ENCODE data around the gene CCDC146. TPM values are rescaled to one million over a fixed set of nuclear protein-coding genes. Genes with fewer than 3 reads are reported as not detected.

The CCDC146 gene
- total and polyA plus RNA-seq, 2 donors = 8.7 to 15.6 TPM

GRCh38 chr7:77281780-77282478 is 159.5 kb downstream of the CCDC146 start:
- no peak for DNase-seq (ENCODE audit: low read depth in 6 of 9, low spot score in 9 of 9)
- Histone ChIP-seq H3K36me3 (ENCODE audit: control insufficient read depth in 2 of 2, insufficient read depth in 2 of 2, low read length in 1 of 2) (no peaks in the 10 kb centered on the region), H3K4me1 (ENCODE audit: control insufficient read depth in 2 of 2, insufficient read depth in 2 of 2, low read length in 2 of 2) (no peaks in the 10 kb centered on the region), H3K27ac (ENCODE audit: low read depth in 1 of 2, low read length in 1 of 2) (no peak overlapping the region), H3K9me3 (ENCODE audit: control insufficient read depth in 2 of 2, insufficient read depth in 1 of 2, low read length in 1 of 2) (no peaks in the 10 kb centered on the region), H3K4me3 (ENCODE audit: low read length in 2 of 2) (no peak overlapping the region), H3K27me3 (ENCODE audit: control insufficient read depth in 2 of 2, insufficient read depth in 1 of 2, low read length in 1 of 2) (no peaks in the 10 kb centered on the region)
- WGBS = 94% methylated on average over 3 of the region's 3 CpGs

GRCh38 chr7:77282897-77283296 is 160.5 kb downstream of the CCDC146 start:
- no peaks in the 10 kb centered on the region for H3K4me1 ChIP-seq (ENCODE audit: control insufficient read depth in 2 of 2, insufficient read depth in 2 of 2, low read length in 2 of 2)
- WGBS = 88% methylated on average over 1 of the region's 1 CpG
- no peaks in the 10 kb centered on the region for H3K36me3 ChIP-seq (ENCODE audit: control insufficient read depth in 2 of 2, insufficient read depth in 2 of 2, low read length in 1 of 2)
- H3K4me3 ChIP-seq (ENCODE audit: low read length in 2 of 2) = no peak overlapping the region
- no peaks in the 10 kb centered on the region for H3K27me3 ChIP-seq (ENCODE audit: control insufficient read depth in 2 of 2, insufficient read depth in 1 of 2, low read length in 1 of 2)
- H3K27ac ChIP-seq (ENCODE audit: low read depth in 1 of 2, low read length in 1 of 2) = no peak overlapping the region
- peaks cover 0 to 1% of the 10 kb centered on the region in 2 donors for H3K9me3 ChIP-seq (ENCODE audit: control insufficient read depth in 2 of 2, insufficient read depth in 1 of 2, low read length in 1 of 2)
- no peak for DNase-seq (ENCODE audit: low read depth in 6 of 9, low spot score in 9 of 9)

GRCh38 chr7:77284005-77284404 is 161.6 kb downstream of the CCDC146 start:
- Histone ChIP-seq H3K4me3 (ENCODE audit: low read length in 2 of 2) (no peak overlapping the region), H3K27ac (ENCODE audit: low read depth in 1 of 2, low read length in 1 of 2) (no peak overlapping the region), H3K9me3 (ENCODE audit: control insufficient read depth in 2 of 2, insufficient read depth in 1 of 2, low read length in 1 of 2) (peaks cover 0 to 7% of the 10 kb centered on the region in 2 donors), H3K36me3 (ENCODE audit: control insufficient read depth in 2 of 2, insufficient read depth in 2 of 2, low read length in 1 of 2) (no peaks in the 10 kb centered on the region), H3K4me1 (ENCODE audit: control insufficient read depth in 2 of 2, insufficient read depth in 2 of 2, low read length in 2 of 2) (no peaks in the 10 kb centered on the region), H3K27me3 (ENCODE audit: control insufficient read depth in 2 of 2, insufficient read depth in 1 of 2, low read length in 1 of 2) (no peaks in the 10 kb centered on the region)
- WGBS = 91% methylated on average over 4 of the region's 4 CpGs
- DNase-seq (ENCODE audit: low read depth in 6 of 9, low spot score in 9 of 9) = no peak

GRCh38 chr7:77284616-77285015 is 162.2 kb downstream of the CCDC146 start:
- 94% methylated on average over 2 of the region's 2 CpGs for WGBS

GRCh38 chr7:77288676-77289320 is 166.4 kb downstream of the CCDC146 start:
- H3K27me3 ChIP-seq (ENCODE audit: control insufficient read depth in 2 of 2, insufficient read depth in 1 of 2, low read length in 1 of 2) = no peaks in the 10 kb centered on the region
- H3K4me1 ChIP-seq (ENCODE audit: control insufficient read depth in 2 of 2, insufficient read depth in 2 of 2, low read length in 2 of 2) = no peaks in the 10 kb centered on the region
- H3K27ac ChIP-seq (ENCODE audit: low read depth in 1 of 2, low read length in 1 of 2) = no peak overlapping the region
- no peaks in the 10 kb centered on the region for H3K36me3 ChIP-seq (ENCODE audit: control insufficient read depth in 2 of 2, insufficient read depth in 2 of 2, low read length in 1 of 2)
- H3K9me3 ChIP-seq (ENCODE audit: control insufficient read depth in 2 of 2, insufficient read depth in 1 of 2, low read length in 1 of 2) = peaks cover 0 to 7% of the 10 kb centered on the region in 2 donors
- 89% methylated on average over 7 of the region's 7 CpGs for WGBS
- H3K4me3 ChIP-seq (ENCODE audit: low read length in 2 of 2) = no peak overlapping the region
- no peak for DNase-seq (ENCODE audit: low read depth in 6 of 9, low spot score in 9 of 9)

More at GRCh38 chr7:77284616-77285015, 162.2 kb downstream of the CCDC146 start:
- Histone ChIP-seq H3K27me3 (ENCODE audit: control insufficient read depth in 2 of 2, insufficient read depth in 1 of 2, low read length in 1 of 2) (no peaks in the 10 kb centered on the region), H3K4me1 (ENCODE audit: control insufficient read depth in 2 of 2, insufficient read depth in 2 of 2, low read length in 2 of 2) (no peaks in the 10 kb centered on the region), H3K27ac (ENCODE audit: low read depth in 1 of 2, low read length in 1 of 2) (no peak overlapping the region), H3K4me3 (ENCODE audit: low read length in 2 of 2) (no peak overlapping the region), H3K9me3 (ENCODE audit: control insufficient read depth in 2 of 2, insufficient read depth in 1 of 2, low read length in 1 of 2) (peaks cover 0 to 7% of the 10 kb centered on the region in 2 donors), H3K36me3 (ENCODE audit: control insufficient read depth in 2 of 2, insufficient read depth in 2 of 2, low read length in 1 of 2) (no peaks in the 10 kb centered on the region)
- no peak for DNase-seq (ENCODE audit: low read depth in 6 of 9, low spot score in 9 of 9)

- DNase-seq (ENCODE audit: low read depth in 6 of 9, low spot score in 9 of 9) = no peak
- Histone ChIP-seq H3K36me3 (ENCODE audit: control insufficient read depth in 2 of 2, insufficient read depth in 2 of 2, low read length in 1 of 2) (no peaks in the 10 kb centered on the region), H3K9me3 (ENCODE audit: control insufficient read depth in 2 of 2, insufficient read depth in 1 of 2, low read length in 1 of 2) (peaks cover 0 to 7% of the 10 kb centered on the region in 2 donors), H3K27ac (ENCODE audit: low read depth in 1 of 2, low read length in 1 of 2) (no peak overlapping the region), H3K4me1 (ENCODE audit: control insufficient read depth in 2 of 2, insufficient read depth in 2 of 2, low read length in 2 of 2) (no peaks in the 10 kb centered on the region), H3K27me3 (ENCODE audit: control insufficient read depth in 2 of 2, insufficient read depth in 1 of 2, low read length in 1 of 2) (no peaks in the 10 kb centered on the region), H3K4me3 (ENCODE audit: low read length in 2 of 2) (no peak overlapping the region)
- 98% methylated on average over 3 of the region's 3 CpGs for WGBS
These were observed 167.0 kb downstream of the CCDC146 start for GRCh38 chr7:77289387-77289786.

GRCh38 chr7:77290425-77290824 is 168.0 kb downstream of the CCDC146 start:
- no peak overlapping the region for H3K4me3 ChIP-seq (ENCODE audit: low read length in 2 of 2)
- no peak overlapping the region for H3K27ac ChIP-seq (ENCODE audit: low read depth in 1 of 2, low read length in 1 of 2)
- DNase-seq (ENCODE audit: low read depth in 6 of 9, low spot score in 9 of 9) = no peak
- H3K4me1 ChIP-seq (ENCODE audit: control insufficient read depth in 2 of 2, insufficient read depth in 2 of 2, low read length in 2 of 2) = no peaks in the 10 kb centered on the region
- H3K27me3 ChIP-seq (ENCODE audit: control insufficient read depth in 2 of 2, insufficient read depth in 1 of 2, low read length in 1 of 2) = no peaks in the 10 kb centered on the region
- no peaks in the 10 kb centered on the region for H3K36me3 ChIP-seq (ENCODE audit: control insufficient read depth in 2 of 2, insufficient read depth in 2 of 2, low read length in 1 of 2)
- peaks cover 0 to 7% of the 10 kb centered on the region in 2 donors for H3K9me3 ChIP-seq (ENCODE audit: control insufficient read depth in 2 of 2, insufficient read depth in 1 of 2, low read length in 1 of 2)

GRCh38 chr7:77293046-77293445 is 170.6 kb downstream of the CCDC146 start:
- no peak overlapping the region for H3K4me3 ChIP-seq (ENCODE audit: low read length in 2 of 2)
- H3K36me3 ChIP-seq (ENCODE audit: control insufficient read depth in 2 of 2, insufficient read depth in 2 of 2, low read length in 1 of 2) = no peaks in the 10 kb centered on the region
- no peaks in the 10 kb centered on the region for H3K27me3 ChIP-seq (ENCODE audit: control insufficient read depth in 2 of 2, insufficient read depth in 1 of 2, low read length in 1 of 2)
- DNase-seq (ENCODE audit: low read depth in 6 of 9, low spot score in 9 of 9) = no peak
- H3K27ac ChIP-seq (ENCODE audit: low read depth in 1 of 2, low read length in 1 of 2) = no peak overlapping the region
- H3K4me1 ChIP-seq (ENCODE audit: control insufficient read depth in 2 of 2, insufficient read depth in 2 of 2, low read length in 2 of 2) = no peaks in the 10 kb centered on the region
- H3K9me3 ChIP-seq (ENCODE audit: control insufficient read depth in 2 of 2, insufficient read depth in 1 of 2, low read length in 1 of 2) = peaks cover 0 to 4% of the 10 kb centered on the region in 2 donors
- 96% methylated on average over 4 of the region's 4 CpGs for WGBS

- Histone ChIP-seq H3K4me1 (ENCODE audit: control insufficient read depth in 2 of 2, insufficient read depth in 2 of 2, low read length in 2 of 2) (no peaks in the 10 kb centered on the region), H3K27me3 (ENCODE audit: control insufficient read depth in 2 of 2, insufficient read depth in 1 of 2, low read length in 1 of 2) (no peaks in the 10 kb centered on the region), H3K27ac (ENCODE audit: low read depth in 1 of 2, low read length in 1 of 2) (no peak overlapping the region), H3K9me3 (ENCODE audit: control insufficient read depth in 2 of 2, insufficient read depth in 1 of 2, low read length in 1 of 2) (no peaks in the 10 kb centered on the region), H3K36me3 (ENCODE audit: control insufficient read depth in 2 of 2, insufficient read depth in 2 of 2, low read length in 1 of 2) (no peaks in the 10 kb centered on the region), H3K4me3 (ENCODE audit: low read length in 2 of 2) (no peak overlapping the region)
- DNase-seq (ENCODE audit: low read depth in 6 of 9, low spot score in 9 of 9) = no peak
- 93% methylated on average over 2 of the region's 2 CpGs for WGBS
These were observed 173.1 kb downstream of the CCDC146 start for GRCh38 chr7:77295549-77295948.
